GM12874 (cell line): ENCODE results near the gene CBX5.

ENCODE experiments used
- CTCF ChIP-seq: IDR thresholded peaks from 2 replicates; pipeline ENCODE4 v1.5.1; 2011; ENCODE audit warnings: low read depth, mild to moderate bottlenecking, control low read depth, low read length, moderate library complexity; ENCODE audit not compliant: insufficient read depth

The CBX5 gene

GRCh38 chr12:54211920-54212319, 68.0 kb downstream of the CBX5 start:
- no peak for TF ChIP-seq CTCF

GRCh38 chr12:54210400-54210790, 69.5 kb downstream of the CBX5 start:
- TF ChIP-seq CTCF: no peak

- TF ChIP-seq CTCF: no peak
These were observed 71.3 kb downstream of the CBX5 start for GRCh38 chr12:54208591-54208990.

GRCh38 chr12:54207539-54208294, 72.2 kb downstream of the CBX5 start:
- TF ChIP-seq CTCF: peak; percentile 97

- no peak for TF ChIP-seq CTCF
These were observed 73.1 kb downstream of the CBX5 start for GRCh38 chr12:54206791-54207190.

- TF ChIP-seq CTCF: no peak
These were observed 75.6 kb downstream of the CBX5 start for GRCh38 chr12:54204316-54204715.

- TF ChIP-seq CTCF: peak; percentile 98
These were observed 78.7 kb downstream of the CBX5 start for GRCh38 chr12:54201001-54201794.
